Right renal cortex interstitium (tissue), 3 donors: ENCODE data around the gene CEP164. TPM values are rescaled to one million over a fixed set of nuclear protein-coding genes. Genes with fewer than 3 reads are reported as not detected.

ENCODE experiments used
- DNase-seq, 3 donors: peaks; one replicate each; pipeline ENCODE4 v3.0.0-alpha.2; 2013; ENCODE audit warnings: low read depth in 3 of 3, low spot score in 2 of 3
- polyA plus RNA-seq, 3 donors: library from polyadenylated mRNA; unstranded; fragments of 120-200 nt; gene quantifications; one replicate each; pipeline ENCODE4 v1.2.1, GENCODE V29; 2013; ENCODE audit not compliant: insufficient read length in 3 of 3

The CEP164 gene
- polyA plus RNA-seq, 3 donors, result 19.6 to 22.9 (median 22.1) TPM

- no peak for DNase-seq
These were observed 28.7 kb downstream of the CEP164 start for GRCh38 chr11:117356126-117356890.

DNA sequence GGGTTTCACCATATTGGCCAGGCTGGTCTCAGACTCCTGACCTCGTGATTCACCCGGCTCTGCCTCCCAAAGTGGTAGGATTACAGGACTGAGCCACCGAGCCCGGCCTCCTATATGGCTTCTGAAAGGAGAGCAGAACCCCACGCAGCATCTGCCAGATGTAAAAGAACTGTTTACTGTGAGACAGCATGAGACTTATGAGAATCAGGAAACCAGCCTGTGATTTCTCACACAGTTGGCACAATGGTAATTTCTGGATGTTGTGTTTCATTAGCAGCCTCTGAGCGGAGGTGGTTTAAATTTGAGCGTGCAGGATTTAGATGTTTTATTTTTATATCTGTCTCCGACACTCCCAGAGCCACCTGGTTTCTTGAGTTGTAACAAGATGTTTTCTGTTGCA, 33.8 kb downstream of the CEP164 start:
- no peak for DNase-seq

- no peak for DNase-seq
These were observed 38.6 kb downstream of the CEP164 start for GRCh38 chr11:117366248-117366647.

DNA sequence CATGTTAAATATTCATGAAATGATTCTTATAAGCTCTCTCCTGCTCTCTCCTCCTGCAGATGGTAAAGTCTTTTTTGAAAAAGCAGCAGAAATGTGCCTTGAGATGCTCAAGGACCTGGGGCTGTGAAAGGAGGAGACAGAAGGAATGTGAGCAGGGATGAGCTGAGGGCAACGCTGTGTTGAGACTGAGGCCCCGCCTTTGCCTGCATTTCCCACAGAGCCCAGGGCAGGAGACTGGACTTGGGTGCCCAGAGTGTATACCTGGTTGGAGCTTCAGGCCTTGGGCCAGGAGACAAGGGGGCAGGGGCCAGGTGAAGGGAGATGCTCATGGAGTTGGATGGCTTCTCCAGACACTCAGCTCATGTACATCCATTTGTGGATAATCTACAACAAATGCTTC, 39.2 kb downstream of the CEP164 start:
- no peak for DNase-seq

GRCh38 chr11:117369534-117369933, 41.9 kb downstream of the CEP164 start:
- no peak for DNase-seq

GRCh38 chr11:117371453-117371852, 43.8 kb downstream of the CEP164 start:
- no peak for DNase-seq

- no peak for DNase-seq
These were observed 46.8 kb downstream of the CEP164 start for GRCh38 chr11:117374316-117375055.

DNA sequence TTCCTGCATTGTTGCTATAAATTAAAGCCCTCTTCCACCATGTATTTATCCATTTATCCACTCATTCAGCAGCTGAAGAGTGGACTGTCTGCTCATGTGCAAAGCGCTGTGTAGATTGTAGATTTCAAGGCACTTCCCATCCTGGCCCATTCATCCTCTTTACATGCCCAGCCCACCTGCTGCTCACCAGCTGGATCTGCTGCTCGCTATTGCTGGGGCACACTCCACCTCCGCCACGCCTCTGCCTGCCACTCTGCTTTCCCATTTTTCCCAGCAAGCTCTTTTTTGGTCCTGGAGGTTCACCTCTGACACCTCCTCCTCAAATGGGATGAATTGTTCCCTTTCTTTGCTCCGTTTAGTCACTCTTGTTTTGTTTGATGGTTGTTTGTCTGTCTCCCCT, 48.3 kb downstream of the CEP164 start:
- DNase-seq, result no peak

DNA sequence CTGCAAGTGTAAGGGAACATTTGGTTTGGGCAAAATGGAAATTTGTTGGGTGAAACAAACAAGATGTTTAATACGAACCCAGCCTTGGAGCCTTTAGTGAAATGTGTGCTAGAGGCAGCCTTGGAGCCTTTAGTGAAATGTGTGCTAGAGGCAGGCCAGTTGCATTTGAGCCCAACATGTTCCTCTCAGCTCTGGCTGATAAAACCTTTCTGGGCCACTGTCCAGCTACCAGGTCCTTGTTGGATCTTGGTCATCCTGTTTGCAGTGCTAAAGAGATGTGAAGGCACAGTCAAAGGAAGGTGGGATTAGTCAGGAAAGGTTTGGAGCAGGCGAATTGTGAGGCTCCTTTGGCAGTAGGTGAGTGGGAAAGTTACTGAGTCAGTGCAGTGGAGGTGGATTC, 48.9 kb downstream of the CEP164 start:
- DNase-seq, result no peak

GRCh38 chr11:117378976-117379865, 51.6 kb downstream of the CEP164 start:
- no peak for DNase-seq

DNA sequence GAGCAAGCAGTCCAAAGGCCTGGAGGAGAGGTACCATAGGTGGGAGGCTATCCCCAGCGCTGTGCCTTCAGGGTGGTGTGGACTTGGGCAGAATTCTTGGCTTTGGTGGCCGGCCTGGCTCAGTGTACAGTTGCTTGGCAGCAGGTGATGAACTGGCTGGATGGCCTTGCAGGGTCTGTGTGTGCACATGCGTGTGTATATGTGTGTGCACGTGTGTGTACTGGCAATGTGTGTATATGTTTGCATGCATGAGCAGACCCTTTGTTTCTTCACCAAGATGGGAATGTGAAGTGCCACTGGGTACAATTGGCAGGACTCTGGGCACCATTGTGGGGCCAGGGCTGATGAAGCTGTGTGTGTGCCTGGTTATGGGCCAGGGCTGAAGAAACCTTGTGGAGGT, 53.0 kb downstream of the CEP164 start:
- no peak for DNase-seq

DNA sequence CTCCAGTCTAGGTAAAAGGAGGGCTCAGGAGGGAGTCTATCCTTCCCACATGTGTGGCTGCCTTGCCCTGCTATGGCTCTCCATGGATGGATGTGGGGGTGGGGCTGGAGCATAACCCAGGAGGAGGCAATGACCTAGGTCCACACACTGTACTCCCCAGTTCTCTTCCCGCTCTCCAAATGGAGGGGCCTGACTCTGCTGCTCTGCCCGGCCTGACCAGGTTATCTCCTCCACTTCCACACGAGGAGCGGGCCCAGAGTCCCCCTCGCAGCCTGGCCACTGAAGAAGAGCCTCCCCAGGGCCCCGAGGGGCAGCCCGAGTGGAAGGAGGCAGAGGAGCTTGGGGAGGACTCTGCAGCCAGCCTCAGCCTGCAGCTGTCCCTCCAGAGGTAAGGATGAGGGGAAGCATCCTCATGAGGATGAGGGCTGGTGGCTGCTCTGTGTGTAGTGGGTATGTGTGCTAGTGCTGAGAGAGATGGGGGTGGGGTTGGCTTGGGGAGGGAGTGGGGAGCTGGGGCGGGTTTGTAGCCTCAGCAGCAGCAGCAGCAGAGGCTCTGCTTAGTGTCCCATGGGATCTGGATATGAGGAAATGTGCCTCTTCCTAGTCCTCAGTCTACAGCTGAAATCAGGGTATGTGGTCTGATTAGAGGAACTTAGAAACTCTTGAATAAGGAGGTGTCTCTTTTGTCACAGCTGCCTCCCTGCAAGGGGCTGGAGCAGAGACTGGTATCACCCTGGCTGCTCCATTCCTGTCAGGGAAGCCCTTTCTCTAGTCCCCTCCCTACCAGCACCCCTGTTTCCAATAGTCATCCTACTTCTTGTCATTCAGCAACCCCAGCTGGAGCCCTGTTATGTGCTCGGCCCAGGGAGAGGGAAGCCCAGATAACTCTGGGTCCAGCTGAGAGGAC, 54.1 kb downstream of the CEP164 start:
- no peak for DNase-seq

GRCh38 chr11:117382746-117383145, 55.1 kb downstream of the CEP164 start:
- DNase-seq, result no peak

- no peak for DNase-seq
These were observed 56.4 kb downstream of the CEP164 start for GRCh38 chr11:117384045-117384444.

DNA sequence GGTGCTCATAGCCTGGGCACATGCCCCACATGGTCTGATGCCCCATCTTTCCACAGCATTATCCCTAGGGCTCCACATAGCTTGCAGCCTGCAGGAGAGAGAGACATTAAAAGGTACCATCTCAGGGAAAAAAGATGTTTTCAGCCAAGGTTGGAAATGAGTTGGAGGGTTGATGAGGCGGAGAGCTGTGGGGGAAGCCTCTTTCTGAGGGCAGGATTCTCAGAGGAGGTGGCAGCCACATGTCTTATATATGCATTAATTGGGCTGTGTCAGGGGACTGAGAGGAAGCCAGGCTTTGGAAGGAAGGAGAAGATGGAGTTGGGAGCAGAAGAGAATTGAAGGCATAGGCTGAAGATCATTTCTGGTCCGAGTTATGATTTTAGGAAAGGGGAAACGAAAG, 57.8 kb downstream of the CEP164 start:
- no peak for DNase-seq

DNA sequence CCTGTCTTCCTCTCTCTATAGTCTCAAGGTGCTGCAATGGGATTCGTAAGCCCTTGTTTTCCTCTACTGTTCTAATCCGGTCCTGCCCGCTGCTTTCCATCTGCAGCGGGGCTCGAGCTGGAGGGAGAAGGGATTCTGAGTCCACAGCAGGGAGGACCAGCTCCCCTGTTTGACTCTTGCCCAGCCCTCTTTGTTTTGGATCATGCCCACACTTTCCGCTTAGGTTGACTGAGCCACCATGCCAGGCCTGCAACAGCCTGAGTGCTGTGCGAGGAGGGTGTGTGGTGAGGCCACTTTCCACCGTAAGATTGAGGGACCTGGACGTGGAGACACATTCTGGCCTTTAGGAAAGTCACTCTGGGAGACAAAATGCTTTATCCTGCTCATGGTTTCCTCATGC, 58.3 kb downstream of the CEP164 start:
- no peak for DNase-seq

- no peak for DNase-seq
These were observed 60.5 kb downstream of the CEP164 start for GRCh38 chr11:117387992-117388755.

DNA sequence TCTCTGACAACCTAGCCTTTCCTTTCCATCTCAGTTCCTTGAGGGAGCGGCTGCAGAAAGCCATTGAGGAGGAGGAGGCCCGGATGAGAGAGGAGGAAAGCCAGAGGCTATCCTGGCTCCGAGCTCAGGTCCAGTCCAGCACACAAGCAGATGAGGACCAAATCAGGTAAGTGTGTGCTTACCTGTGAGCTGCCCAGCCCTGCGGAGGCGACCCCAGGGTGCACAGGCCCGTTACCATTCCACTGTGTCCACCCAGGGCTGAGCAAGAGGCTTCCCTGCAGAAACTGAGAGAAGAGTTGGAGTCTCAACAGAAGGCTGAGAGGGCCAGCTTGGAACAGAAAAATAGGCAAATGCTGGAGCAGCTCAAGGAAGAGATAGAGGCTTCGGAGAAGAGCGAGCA, 63.1 kb downstream of the CEP164 start:
- no peak for DNase-seq

- DNase-seq, result no peak
These were observed 63.5 kb downstream of the CEP164 start for GRCh38 chr11:117391181-117391580.
